Left renal pelvis (tissue), 4 donors: ENCODE measurements around the gene ITGAL. TPM values are rescaled to one million over a fixed set of nuclear protein-coding genes. Genes with fewer than 3 reads are reported as not detected.
"Not testable (repeated sequence)": the region's sequence is repeated elsewhere in the genome, so short reads cannot be mapped to it uniquely, and the experiment has no call there.

ENCODE experiments used
- DNase-seq, 4 donors: peaks; one replicate each; pipeline ENCODE4 v3.0.0-alpha.2; 2013; ENCODE audit warnings: low read depth in 4 of 4, low spot score in 3 of 4
- polyA plus RNA-seq, 4 donors: library from polyadenylated mRNA; unstranded; fragments of 120-200 nt; gene quantifications; one replicate each; pipeline ENCODE4 v1.2.1, GENCODE V29; 2013; ENCODE audit not compliant: insufficient read length in 4 of 4

Gene ITGAL
- polyA plus RNA-seq, 4 donors = 1.4 to 2.5 (median 2.1) TPM

GRCh38 chr16:30490210-30490609, 17.7 kb downstream of the ITGAL start:
- DNase-seq = no peak

DNA sequence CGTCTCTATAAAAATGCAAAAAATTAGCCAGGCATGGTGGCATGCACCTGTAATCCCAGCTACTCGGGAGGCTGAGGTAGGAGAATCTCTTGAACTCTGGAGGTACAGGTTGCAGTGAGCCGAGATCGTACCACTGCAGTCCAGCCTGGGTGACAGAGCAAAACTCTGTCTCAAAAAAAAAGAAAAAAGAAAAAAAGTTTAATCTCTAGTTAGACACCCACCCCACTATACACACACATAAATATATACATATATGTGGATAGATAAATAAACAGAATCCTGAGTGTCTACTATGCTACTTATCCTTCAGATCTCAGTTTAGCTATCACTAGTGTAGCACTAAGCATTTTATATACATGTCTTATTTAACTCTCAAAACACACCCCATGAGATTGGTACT, 18.7 kb downstream of the ITGAL start:
- DNase-seq = no peak

GRCh38 chr16:30491744-30492308, 19.3 kb downstream of the ITGAL start:
- DNase-seq = no peak

- DNase-seq = no peak
Measured at GRCh38 chr16:30493941-30494488, 21.5 kb downstream of the ITGAL start.

DNA sequence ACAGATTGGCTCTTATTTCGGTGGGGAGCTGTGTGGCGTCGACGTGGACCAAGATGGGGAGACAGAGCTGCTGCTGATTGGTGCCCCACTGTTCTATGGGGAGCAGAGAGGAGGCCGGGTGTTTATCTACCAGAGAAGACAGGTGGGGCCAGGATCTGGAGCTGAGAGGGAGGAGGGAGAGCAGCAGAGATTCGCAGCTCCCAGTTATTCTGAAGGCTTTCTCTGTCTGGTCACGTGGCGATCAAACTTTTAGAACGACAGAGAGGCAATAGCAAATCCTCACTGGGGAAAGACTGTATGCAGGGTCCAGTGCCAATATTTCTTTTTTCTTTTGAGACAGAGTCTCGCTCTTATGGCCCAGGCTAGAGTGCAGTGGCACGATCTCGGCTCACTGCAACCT, 22.2 kb downstream of the ITGAL start:
- no peak for DNase-seq

DNA sequence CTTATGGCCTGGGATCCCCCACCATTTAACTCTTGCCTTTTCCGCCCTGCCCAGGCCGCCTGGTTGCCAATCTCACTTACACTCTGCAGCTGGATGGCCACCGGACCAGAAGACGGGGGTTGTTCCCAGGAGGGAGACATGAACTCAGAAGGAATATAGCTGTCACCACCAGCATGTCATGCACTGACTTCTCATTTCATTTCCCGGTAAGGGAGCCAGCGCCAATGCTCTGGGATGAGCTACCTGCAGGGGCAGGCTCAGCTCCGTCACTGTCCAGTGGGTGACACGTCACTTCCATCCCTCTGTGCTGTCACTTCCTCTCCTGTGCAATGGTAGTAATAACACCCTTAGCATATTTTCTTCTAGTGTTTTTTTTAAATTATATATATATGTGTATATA, 26.7 kb downstream of the ITGAL start:
- DNase-seq = no peak

DNA sequence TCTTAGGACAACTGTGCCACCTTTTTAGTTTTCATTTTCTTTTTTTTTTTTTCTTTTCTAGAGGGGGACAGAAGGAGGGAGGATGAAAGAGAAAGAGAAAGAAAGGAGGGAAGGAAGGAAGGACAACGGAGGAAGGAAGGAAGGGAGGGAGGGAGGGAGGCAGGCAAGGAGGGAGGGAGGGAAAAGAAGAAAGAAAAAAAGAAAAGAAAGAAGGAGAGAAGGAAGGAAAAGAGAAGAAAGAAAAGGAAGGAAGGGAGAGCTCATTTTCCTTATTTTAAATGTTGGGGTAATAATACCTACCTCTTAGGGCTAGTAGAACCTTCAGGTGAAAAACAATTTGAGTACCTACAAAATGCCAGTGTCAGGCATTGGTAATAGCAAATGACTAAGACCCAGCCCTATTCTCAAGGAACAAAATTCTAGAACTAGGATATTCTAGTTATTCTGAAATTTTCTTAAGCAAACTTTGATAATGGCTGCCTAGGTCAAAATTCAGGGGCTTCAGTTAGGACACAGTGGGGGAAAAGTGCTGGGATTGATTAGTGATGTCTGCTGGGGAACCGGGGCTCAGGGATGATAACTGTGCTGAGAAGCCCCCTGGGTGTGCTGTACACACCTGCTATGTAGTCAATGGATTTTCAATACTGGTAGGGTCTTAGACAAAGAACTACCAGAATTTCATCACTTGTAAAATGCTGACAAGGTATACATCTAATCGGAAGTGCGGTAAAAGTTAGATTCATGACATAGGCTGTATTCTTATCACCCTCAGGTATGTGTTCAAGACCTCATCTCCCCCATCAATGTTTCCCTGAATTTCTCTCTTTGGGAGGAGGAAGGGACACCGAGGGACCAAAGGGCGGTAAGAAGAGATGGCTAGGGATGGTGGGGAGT, 31.1 kb downstream of the ITGAL start:
- no peak for DNase-seq

- no peak for DNase-seq
Measured at GRCh38 chr16:30509081-30509765, 36.7 kb downstream of the ITGAL start.

DNA sequence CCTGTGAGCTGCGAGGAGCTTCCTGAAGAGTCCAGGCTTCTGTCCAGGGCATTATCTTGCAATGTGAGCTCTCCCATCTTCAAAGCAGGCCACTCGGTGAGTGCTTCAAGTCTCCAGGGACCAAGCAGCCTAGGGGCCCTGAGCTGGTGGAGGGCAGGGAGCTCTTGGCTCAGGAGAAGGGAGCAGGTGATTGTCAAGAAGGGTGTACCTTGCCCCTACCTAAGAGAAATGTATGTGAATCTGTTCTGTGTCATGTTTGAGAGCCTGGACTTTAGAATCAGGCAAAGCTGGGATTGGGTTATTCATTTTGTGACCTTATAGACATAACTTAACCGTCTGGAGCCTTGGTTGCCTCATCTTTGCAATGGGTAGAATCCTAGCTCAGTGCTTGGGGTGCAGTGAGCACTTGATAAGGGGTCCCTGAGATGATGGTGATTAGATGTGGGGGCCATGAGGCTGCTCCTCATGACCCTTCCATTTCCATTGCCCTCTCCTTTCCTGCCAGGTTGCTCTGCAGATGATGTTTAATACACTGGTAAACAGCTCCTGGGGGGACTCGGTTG, 37.9 kb downstream of the ITGAL start:
- DNase-seq = no peak

GRCh38 chr16:30511509-30511908, 39.0 kb downstream of the ITGAL start:
- DNase-seq = no peak

- no peak for DNase-seq
Measured at GRCh38 chr16:30515275-30515674, 42.7 kb downstream of the ITGAL start.

DNA sequence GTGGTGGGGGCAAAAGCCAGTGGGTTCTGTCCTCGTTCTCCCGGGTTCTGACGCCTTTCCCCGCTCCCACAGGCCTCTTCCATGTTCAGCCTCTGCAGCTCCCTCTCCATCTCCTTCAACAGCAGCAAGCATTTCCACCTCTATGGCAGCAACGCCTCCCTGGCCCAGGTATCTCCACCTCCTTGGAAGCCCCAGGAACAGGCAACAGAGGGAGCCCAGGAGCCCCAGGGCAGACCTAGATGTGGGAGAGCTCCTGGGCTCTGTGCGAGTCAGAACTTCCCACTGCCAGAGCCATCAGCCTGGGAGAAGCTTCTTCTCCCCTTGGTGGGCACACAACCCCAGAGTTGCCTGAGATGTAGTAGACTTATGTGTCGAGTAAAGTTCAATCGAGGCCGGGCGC, 46.0 kb downstream of the ITGAL start:
- DNase-seq = no peak

DNA sequence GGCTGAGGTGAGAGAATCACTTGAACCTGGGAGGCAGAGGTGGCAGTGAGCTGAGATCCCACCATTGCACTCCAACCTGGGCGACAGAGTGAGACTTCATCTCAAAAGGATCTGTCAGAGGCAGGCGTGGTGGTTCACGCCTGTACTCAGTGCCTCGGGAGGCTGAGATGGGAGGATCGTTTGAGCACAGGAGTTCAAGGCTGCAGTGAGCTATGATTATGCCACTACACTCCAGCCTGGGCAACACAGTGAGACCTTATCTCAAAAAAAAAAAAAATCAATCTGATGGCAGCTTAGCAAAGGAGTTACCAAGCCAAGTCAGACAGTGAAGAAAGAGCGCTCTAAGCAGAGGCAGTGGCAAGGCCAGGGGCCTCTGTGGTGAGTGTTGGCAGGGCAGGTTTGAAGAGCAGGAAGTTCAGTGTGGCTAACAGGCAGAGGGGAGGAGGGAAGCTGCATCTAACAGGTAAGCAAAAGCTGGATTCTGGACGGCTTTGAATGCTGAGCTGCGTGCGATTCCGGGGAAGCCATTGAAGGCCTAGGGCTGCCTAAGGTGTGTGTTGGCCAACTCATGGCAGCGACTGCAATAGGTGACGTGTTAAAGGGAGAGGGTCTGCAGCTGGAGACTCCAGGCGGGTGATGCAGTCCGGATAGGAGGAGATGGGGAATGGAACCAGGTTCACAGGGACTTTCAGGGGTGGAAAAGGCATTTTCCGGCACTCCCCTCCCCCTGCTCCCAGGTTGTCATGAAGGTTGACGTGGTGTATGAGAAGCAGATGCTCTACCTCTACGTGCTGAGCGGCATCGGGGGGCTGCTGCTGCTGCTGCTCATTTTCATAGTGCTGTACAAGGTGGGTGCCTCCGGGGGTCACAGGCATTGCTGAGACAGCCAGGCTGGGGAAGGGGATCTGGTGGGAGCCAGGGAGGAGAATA, 46.8 kb downstream of the ITGAL start:
- no peak for DNase-seq

DNA sequence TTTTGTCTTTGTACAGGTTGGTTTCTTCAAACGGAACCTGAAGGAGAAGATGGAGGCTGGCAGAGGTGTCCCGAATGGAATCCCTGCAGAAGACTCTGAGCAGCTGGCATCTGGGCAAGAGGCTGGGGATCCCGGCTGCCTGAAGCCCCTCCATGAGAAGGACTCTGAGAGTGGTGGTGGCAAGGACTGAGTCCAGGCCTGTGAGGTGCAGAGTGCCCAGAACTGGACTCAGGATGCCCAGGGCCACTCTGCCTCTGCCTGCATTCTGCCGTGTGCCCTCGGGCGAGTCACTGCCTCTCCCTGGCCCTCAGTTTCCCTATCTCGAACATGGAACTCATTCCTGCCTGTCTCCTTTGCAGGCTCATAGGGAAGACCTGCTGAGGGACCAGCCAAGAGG, 48.9 kb downstream of the ITGAL start:
- DNase-seq = no peak

- no peak for DNase-seq
Measured at GRCh38 chr16:30521873-30522641, 49.5 kb downstream of the ITGAL start.

DNA sequence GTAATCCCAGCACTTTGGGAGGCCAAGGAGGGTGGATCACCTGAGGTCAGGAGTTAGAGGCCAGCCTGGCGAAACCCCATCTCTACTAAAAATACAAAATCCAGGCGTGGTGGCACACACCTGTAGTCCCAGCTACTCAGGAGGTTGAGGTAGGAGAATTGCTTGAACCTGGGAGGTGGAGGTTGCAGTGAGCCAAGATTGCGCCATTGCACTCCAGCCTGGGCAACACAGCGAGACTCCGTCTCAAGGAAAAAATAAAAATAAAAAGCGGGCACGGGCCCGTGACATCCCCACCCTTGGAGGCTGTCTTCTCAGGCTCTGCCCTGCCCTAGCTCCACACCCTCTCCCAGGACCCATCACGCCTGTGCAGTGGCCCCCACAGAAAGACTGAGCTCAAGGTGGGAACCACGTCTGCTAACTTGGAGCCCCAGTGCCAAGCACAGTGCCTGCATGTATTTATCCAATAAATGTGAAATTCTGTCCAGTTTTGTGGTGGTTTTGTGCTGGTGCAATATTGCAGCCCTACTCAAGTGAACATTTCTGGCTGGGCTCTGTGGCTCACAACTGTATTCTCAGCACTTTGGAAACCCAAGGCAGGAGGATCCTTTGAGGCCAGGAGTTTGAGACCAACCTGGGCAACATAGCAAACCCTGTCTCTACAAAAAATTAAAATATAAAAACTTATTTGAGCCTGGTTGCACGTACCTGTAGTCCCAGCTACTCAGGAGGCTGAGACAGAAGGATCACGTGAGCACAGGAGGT, 50.3 kb downstream of the ITGAL start:
- DNase-seq = not testable (repeated sequence)

DNA sequence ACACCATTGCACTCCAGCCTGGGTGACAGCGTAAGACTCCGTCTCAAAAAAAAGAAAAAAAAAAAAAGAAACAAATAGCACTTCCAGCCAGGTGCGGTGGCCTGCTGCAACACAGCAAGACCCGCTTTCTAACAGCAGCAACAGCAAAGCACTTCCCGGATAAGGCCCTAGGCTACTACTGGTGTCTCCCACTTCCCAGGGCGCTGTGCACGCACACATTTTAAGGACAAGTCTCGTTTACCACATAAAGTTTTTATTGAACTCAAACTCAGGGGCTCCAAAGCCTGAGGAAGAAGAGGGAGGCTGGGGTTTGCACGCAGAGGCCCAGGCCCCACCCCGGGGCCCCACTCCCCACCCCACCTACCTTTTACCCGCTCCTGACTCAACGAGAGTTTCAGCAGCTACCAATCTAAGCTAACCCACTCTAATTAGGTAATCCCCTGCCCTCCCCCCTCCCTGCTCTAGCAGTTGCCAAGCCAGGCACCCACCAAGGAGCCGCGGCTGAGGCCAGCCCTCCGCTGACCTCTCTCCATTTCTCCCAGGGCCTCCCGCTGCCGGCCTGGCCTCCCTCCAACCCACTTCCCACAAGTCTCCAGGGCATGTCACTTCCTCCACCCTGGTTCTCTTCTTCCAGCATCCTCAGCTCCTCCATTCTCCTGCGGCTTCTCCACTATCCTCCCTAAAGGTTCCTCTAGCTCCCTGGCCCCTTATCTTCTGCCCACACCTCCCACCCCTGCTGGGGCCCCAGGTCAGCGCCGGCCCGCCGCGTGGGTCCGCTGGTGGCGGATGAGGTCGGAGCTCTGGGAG, 51.4 kb downstream of the ITGAL start:
- DNase-seq = no peak
